ENCODE data around the gene CAMK2B. TPM values are rescaled to one million over a fixed set of nuclear protein-coding genes. Genes with fewer than 3 reads are reported as not detected.

CAMK2B gene
- total RNA-seq, 1 experiment from 2014 or later = 0.34 TPM

GRCh38 chr7:44276571-44277221, 48.7 kb downstream of the CAMK2B start:
- no peaks in the 10 kb centered on the region for H3K27me3 ChIP-seq (ENCODE audit: insufficient read depth, low read length)
- ChIA-PET CTCF (no interaction called here), POLR2A (no interaction called here), RAD21 (ENCODE audit: low non-redundant PET in 1 of 2, low total read pairs in 2 of 2, uncharacterized antibody in 2 of 2, unreplicated experiment in 2 of 2) (no interaction called here)
- no peak for ATAC-seq
- no peaks in the 10 kb centered on the region for H3K4me1 ChIP-seq (ENCODE audit: control insufficient read depth in 1 of 2, insufficient read depth in 2 of 2, low read length in 2 of 2)
- TF ChIP-seq FOSL1 (IDR thresholded peaks at IDR 0.05; ENCODE audit: low read depth) = no peak
- TF ChIP-seq EZH2 (IDR thresholded peaks at IDR 0.05) = no peak
- no peak for TF ChIP-seq SP1 (IDR thresholded peaks at IDR 0.05; ENCODE audit: low read depth)
- no peak for TF ChIP-seq EZH2phosphoT487 (IDR thresholded peaks at IDR 0.05; ENCODE audit: borderline replicate concordance)
- TF ChIP-seq RAD21 (IDR thresholded peaks at IDR 0.05; ENCODE audit: low read depth) = no peak
- TF ChIP-seq SRF (IDR thresholded peaks at IDR 0.05; ENCODE audit: low read depth) = no peak
- TF ChIP-seq TCF7L2 (IDR thresholded peaks at IDR 0.05; ENCODE audit: borderline replicate concordance, extremely low read depth, insufficient read depth, insufficient read length) = no peak
- no peak for TF ChIP-seq CBX3 (IDR thresholded peaks at IDR 0.05; ENCODE audit: low read depth)
- TF ChIP-seq ZBTB33 (IDR thresholded peaks at IDR 0.05; ENCODE audit: extremely low read depth, insufficient replicate concordance, low read length) = no peak
- DNase-seq (ENCODE audit: low read depth, low spot score) = no peak
- H3K4me2 ChIP-seq (ENCODE audit: low read length) = no peak overlapping the region
- H3K4me3 ChIP-seq (replicated peaks in 1 of 2; ENCODE audit: low read depth in 1 of 2, low read length in 2 of 2) = no peak overlapping the region
- no peaks in the 10 kb centered on the region for H3K9me2 ChIP-seq (ENCODE audit: insufficient read depth)
- no peak overlapping the region for H3K27ac ChIP-seq (ENCODE audit: low read depth, low read length)
- no peaks in the 10 kb centered on the region for H3K36me3 ChIP-seq (ENCODE audit: control insufficient read depth in 1 of 2, insufficient read depth in 2 of 2, low read length in 2 of 2)
- H2AFZ ChIP-seq (ENCODE audit: low read depth, low read length, poor library complexity, severe bottlenecking) = no peak overlapping the region
- intact Hi-C loops (cut with micrococcal nuclease) = no loop called here
- BruUV-seq (replicated peaks) = no TSS peak
- H4K20me1 ChIP-seq (ENCODE audit: insufficient read depth) = no peaks in the 10 kb centered on the region
- H3K79me2 ChIP-seq (ENCODE audit: insufficient read depth, low read length) = no peaks in the 10 kb centered on the region
- H3K9me3 ChIP-seq (ENCODE audit: control insufficient read depth in 1 of 2, insufficient read depth in 1 of 2, low read depth in 1 of 2, low read length in 2 of 2) = no peaks in the 10 kb centered on the region
- no peak overlapping the region for H3K9ac ChIP-seq (ENCODE audit: low read length)
